HK-2 (cell line): ENCODE data around the gene THSD7A.
"Not testable (repeated sequence)": the region's sequence is repeated elsewhere in the genome, so short reads cannot be mapped to it uniquely, and the experiment has no call there.

Experiments used
- DNase-seq: peaks from one replicate; pipeline ENCODE4 v3.0.0-alpha.2; 2018; ENCODE audit not compliant: unreplicated experiment

The THSD7A gene

DNA sequence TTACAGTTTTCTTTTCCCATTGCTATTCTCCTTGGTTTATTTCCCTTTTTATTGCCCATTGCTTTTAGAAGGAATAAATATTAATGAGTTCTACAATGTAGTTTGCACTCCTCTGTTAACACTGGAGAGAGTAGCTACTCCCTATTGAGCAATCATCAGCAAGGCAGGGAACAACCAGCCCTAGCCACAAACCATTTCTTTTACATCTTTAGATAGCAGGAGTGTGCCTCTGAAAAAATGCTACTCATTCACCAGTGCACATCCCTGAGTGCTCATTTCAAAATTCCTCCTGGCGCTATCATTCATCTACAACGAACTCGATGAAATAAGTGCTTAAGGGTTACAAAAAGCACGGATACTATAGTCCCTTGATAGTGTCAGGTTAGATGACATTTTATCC, 252.9 kb downstream of the THSD7A start:
- DNase-seq: no peak

DNA sequence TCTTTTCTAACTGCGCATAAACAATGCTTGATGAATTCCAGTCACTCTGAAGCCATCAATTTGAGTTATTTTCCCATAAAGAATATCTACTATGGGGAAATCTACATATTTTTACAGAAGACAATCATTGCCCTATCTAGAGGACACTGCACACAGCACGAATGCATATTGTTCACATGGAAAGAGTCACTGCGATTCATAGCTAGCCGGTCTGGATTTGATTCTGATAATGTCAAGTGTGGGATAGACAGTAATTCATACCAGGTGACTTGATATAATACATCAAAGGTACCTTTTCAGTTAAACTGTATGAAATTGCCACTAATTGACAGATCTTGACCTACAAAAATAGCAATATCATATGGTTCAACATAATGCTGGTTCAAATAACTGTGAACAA, 255.7 kb downstream of the THSD7A start:
- no peak for DNase-seq

- no peak for DNase-seq
Observed at GRCh38 chr7:11573128-11573750, 258.8 kb downstream of the THSD7A start.

GRCh38 chr7:11570922-11571550, 261.0 kb downstream of the THSD7A start:
- no peak for DNase-seq

GRCh38 chr7:11570205-11570604, 261.8 kb downstream of the THSD7A start:
- DNase-seq: no peak

- no peak for DNase-seq
Observed at GRCh38 chr7:11567571-11567970, 264.4 kb downstream of the THSD7A start.

DNA sequence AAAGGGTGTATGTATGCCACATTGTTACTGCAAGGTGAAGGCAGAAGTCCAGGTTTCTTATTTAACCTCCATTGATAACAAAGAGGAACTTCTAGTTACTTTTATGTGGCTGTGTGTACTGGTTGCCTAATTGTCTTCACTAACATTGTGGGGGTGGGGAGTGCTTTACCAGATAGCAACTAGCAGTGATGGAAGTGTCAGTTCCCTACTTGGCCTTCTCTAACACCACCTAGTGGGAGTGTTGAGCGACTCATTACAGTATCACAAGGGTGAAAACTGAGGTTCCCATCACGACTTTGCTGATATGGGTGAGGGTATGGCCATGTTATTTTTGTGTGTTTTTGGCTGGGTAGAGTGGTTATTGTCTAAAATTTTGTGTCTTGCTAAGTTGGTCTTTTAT, 274.4 kb downstream of the THSD7A start:
- DNase-seq: no peak

DNA sequence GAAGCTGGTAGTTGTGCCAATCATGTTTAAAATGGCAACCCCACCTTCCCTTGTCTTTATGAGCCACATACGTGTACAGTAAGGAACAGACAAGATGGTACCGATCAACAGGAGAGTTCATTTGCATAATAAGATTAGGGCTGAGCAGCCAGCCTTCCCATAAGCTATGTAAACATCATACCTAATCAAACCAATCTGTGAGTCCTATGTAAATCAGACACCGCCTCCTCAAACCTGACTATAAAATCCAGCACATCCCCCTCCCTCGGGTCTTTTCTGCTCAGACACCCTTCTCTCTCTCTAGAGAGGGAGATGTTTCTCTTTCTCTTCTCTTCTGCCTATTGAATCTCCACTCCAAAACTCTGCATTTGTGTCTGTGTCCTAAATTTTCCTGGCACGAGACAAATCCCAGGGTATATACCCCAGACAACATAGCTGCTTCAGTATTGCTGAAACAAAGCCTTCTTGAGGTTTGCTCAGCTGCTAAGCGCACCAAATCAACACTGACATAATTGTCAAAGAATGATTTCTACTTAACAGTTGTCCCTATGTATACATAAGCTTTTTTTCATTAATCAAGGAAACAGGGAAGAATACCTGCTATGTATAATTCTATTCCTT, 279.2 kb downstream of the THSD7A start:
- no peak for DNase-seq

GRCh38 chr7:11551470-11551869, 280.5 kb downstream of the THSD7A start:
- no peak for DNase-seq

DNA sequence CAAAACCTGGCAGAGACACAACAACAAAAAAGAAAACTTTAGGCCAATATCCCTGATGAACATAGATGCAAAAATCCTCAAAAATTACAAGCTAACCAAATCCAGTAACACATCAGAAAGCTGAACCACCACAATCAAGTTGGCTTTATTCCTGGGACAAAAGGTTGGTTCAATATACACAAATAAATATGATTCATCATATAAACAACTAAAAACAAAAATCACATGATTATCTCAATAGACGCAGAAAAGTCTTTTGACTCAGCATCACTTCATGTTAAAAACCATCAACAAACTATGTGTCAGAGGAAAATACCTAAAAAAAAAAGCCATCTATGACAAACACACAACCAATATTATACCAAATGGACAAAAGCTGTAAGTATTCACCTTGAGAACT, 283.5 kb downstream of the THSD7A start:
- no peak for DNase-seq

- DNase-seq: no peak
Observed at GRCh38 chr7:11541330-11541729, 290.7 kb downstream of the THSD7A start.

DNA sequence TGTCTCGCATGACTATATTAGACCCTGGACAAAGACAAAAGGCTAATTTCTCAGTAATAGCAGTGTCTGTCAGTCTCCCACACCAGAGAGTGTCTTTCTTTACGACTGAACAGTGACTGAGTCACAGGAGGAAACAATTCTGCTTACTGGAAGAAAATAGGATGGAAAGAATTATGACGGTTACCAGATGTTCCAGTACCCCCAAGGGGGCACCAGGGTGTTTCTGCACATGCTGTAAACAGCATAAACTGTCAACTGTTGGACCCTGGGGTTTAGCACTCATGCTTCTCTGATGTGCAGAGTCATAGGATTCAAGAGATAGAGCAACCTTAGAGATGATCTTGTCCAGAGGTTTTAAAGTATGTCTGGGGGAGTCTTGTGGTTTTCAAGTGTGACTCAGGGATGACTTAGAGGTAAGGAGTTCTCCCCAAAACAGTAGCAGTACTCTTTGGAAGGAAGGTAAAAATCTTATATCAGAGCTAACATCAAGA, 291.7 kb downstream of the THSD7A start:
- no peak for DNase-seq

DNA sequence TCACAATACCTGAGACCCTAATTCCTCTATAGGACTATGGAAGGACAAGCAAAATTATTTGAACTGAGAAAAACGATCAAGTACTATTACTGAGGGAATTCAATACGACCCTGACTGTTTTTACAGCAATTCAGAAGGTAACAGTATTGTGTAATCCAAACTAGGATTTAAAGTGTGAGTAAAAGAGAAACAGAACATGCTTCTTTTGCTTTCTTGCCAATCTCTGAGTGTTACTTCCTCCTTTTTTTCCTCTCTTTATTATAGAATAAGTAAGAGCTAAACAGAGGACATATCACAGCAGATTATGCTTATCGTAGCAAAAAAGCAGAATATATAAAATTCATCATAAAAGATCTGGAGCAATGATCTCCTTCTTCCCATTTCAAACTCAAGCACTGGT, 292.1 kb downstream of the THSD7A start:
- DNase-seq: no peak

- no peak for DNase-seq
Observed at GRCh38 chr7:11538751-11539299, 293.2 kb downstream of the THSD7A start.

GRCh38 chr7:11533229-11533820, 298.7 kb downstream of the THSD7A start:
- DNase-seq: no peak

GRCh38 chr7:11529382-11529781, 302.6 kb downstream of the THSD7A start:
- DNase-seq: no peak

DNA sequence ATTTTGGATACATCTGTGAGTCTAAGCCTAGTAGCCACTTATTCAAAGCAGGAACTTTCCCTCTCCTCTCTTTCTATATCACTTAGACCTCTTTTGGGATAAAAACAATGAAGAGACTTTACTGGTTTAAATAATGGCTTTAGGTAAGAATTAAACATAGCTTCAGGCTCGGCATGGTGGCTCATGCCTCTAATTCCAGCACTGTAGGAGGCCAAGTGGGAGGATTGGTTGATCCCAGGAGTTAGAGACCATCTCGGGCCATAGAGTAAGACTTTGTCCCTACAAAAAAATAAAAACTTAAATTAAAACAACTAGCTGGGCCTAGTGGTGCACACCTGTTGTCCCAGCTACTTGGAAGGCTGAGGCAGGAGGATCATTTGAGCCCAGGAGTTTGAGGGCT, 304.3 kb downstream of the THSD7A start:
- no peak for DNase-seq

DNA sequence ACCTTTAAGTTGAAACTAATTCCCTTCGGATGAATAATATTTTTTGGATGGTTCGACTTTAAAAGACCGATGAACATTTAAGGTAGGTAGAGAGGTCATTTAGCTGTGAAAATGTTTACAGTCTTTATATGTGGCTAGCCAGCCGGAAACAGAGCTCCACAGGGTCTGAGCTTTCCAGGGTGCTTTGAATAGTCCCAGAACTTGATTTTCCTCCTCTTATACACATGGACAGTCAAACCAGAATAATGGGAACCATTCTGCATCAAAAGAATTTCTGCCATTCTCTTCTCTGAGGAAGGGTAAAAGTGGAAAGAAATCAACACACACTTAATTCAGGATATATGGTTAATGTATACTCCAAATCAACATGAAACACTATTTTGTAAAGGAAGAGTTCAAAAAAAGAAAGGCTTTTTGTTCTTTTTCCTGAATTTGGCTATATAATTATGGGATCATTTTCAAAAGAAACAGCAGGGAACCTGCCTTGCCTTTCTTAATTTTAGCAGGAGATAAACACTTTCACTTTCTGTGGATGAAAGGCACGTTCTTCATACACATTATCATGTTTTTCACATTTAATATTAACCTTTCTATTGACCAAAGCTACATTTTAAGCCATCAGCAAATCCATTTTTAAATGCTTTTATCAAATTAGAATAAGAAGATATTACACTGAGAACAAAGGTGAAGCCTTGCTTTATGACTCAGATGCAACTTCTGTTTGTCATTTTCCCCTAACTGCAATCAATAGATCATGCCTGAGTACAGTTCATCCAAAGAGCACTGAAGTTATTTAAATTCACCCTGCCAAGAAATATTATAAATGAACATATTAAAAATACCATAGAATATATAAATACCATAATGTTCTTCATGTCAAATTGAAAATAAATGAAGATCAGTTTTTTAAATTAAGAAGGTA, 307.3 kb downstream of the THSD7A start:
- DNase-seq: no peak

- not testable (repeated sequence) for DNase-seq
Observed at GRCh38 chr7:11521964-11522499, 310.0 kb downstream of the THSD7A start.

DNA sequence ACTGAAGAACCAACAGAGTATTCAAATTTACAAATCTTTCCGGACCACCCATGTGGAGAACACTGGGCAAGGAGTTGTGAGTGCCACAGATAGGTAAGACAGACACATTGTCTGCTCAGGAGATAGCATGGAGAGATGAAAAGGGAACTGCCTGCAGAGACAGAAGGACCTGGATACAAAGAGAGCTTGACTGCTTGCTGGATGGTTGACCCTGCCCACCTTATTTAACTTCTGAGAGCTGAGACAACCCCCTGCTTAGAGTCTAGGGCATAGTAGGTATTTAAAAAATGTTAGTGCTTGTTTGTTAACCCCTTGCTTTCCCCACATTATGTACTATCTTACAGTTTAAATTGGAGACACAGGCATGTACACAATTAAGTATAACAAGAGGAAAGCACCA, 314.1 kb downstream of the THSD7A start:
- no peak for DNase-seq

- DNase-seq: no peak
Observed at GRCh38 chr7:11516328-11516727, 315.7 kb downstream of the THSD7A start.
